ENCODE data around the gene KIF26B.
"Not testable (repeated sequence)": the region's sequence is repeated elsewhere in the genome, so short reads cannot be mapped to it uniquely, and the experiment has no call there.

KIF26B gene

GRCh38 chr1:245401881-245402587 is 247.2 kb downstream of the KIF26B start:
- H3K36me3 Mint-ChIP-seq, result no peaks in the 10 kb centered on the region
- H3K27me3 Mint-ChIP-seq, result peaks cover 1% of the 10 kb centered on the region
- H3K4me1 Mint-ChIP-seq (ENCODE audit: low read depth), result no peaks in the 10 kb centered on the region
- no peak overlapping the region for H3K4me3 Mint-ChIP-seq
- H3K9me3 Mint-ChIP-seq (ENCODE audit: low read depth), result no peaks in the 10 kb centered on the region
- H3K27ac Mint-ChIP-seq, result no peak overlapping the region

- H3K4me1 Mint-ChIP-seq (ENCODE audit: low read depth); H3K36me3 Mint-ChIP-seq; H3K27ac Mint-ChIP-seq; H3K27me3 Mint-ChIP-seq; H3K9me3 Mint-ChIP-seq (ENCODE audit: low read depth); H3K4me3 Mint-ChIP-seq: not testable (repeated sequence)
These were observed 248.2 kb downstream of the KIF26B start for GRCh38 chr1:245402998-245403397.

GRCh38 chr1:245404527-245404926 is 249.7 kb downstream of the KIF26B start:
- peaks cover 1% of the 10 kb centered on the region for H3K27me3 Mint-ChIP-seq
- no peaks in the 10 kb centered on the region for H3K36me3 Mint-ChIP-seq
- H3K4me1 Mint-ChIP-seq (ENCODE audit: low read depth), result no peaks in the 10 kb centered on the region
- H3K27ac Mint-ChIP-seq, result no peak overlapping the region
- no peaks in the 10 kb centered on the region for H3K9me3 Mint-ChIP-seq (ENCODE audit: low read depth)
- no peak overlapping the region for H3K4me3 Mint-ChIP-seq

GRCh38 chr1:245404952-245405351 is 250.2 kb downstream of the KIF26B start:
- peaks cover 1% of the 10 kb centered on the region for H3K27me3 Mint-ChIP-seq
- no peaks in the 10 kb centered on the region for H3K9me3 Mint-ChIP-seq (ENCODE audit: low read depth)
- no peaks in the 10 kb centered on the region for H3K4me1 Mint-ChIP-seq (ENCODE audit: low read depth)
- no peak overlapping the region for H3K4me3 Mint-ChIP-seq
- no peak overlapping the region for H3K27ac Mint-ChIP-seq
- no peaks in the 10 kb centered on the region for H3K36me3 Mint-ChIP-seq

- H3K9me3 Mint-ChIP-seq (ENCODE audit: low read depth), result no peaks in the 10 kb centered on the region
These were observed 251.6 kb downstream of the KIF26B start for GRCh38 chr1:245406426-245406825.

GRCh38 chr1:245407983-245408382 is 253.2 kb downstream of the KIF26B start:
- Mint-ChIP-seq H3K4me1 (ENCODE audit: low read depth) (no peaks in the 10 kb centered on the region), H3K9me3 (ENCODE audit: low read depth) (no peaks in the 10 kb centered on the region), H3K36me3 (no peaks in the 10 kb centered on the region), H3K27ac (no peak overlapping the region), H3K27me3 (no peaks in the 10 kb centered on the region), H3K4me3 (no peak overlapping the region)

More at GRCh38 chr1:245406426-245406825, 251.6 kb downstream of the KIF26B start:
- Mint-ChIP-seq H3K4me3 (no peak overlapping the region), H3K27me3 (peaks cover 1% of the 10 kb centered on the region), H3K27ac (no peak overlapping the region), H3K36me3 (no peaks in the 10 kb centered on the region), H3K4me1 (ENCODE audit: low read depth) (no peaks in the 10 kb centered on the region)

- Mint-ChIP-seq H3K27me3 (no peaks in the 10 kb centered on the region), H3K9me3 (ENCODE audit: low read depth) (no peaks in the 10 kb centered on the region), H3K36me3 (no peaks in the 10 kb centered on the region), H3K4me1 (ENCODE audit: low read depth) (no peaks in the 10 kb centered on the region), H3K27ac (no peak overlapping the region), H3K4me3 (no peak overlapping the region)
These were observed 254.8 kb downstream of the KIF26B start for GRCh38 chr1:245409341-245410195.

- no peaks in the 10 kb centered on the region for H3K4me1 Mint-ChIP-seq (ENCODE audit: low read depth)
- H3K27ac Mint-ChIP-seq, result no peak overlapping the region
- H3K4me3 Mint-ChIP-seq, result no peak overlapping the region
- H3K36me3 Mint-ChIP-seq, result no peaks in the 10 kb centered on the region
- no peaks in the 10 kb centered on the region for H3K27me3 Mint-ChIP-seq
- H3K9me3 Mint-ChIP-seq (ENCODE audit: low read depth), result no peaks in the 10 kb centered on the region
These were observed 256.7 kb downstream of the KIF26B start for GRCh38 chr1:245411245-245412036.

- H3K4me3 Mint-ChIP-seq, result no peak overlapping the region
- H3K4me1 Mint-ChIP-seq (ENCODE audit: low read depth), result no peaks in the 10 kb centered on the region
- H3K9me3 Mint-ChIP-seq (ENCODE audit: low read depth), result no peaks in the 10 kb centered on the region
- H3K27ac Mint-ChIP-seq, result no peak overlapping the region
- H3K36me3 Mint-ChIP-seq, result no peaks in the 10 kb centered on the region
- no peaks in the 10 kb centered on the region for H3K27me3 Mint-ChIP-seq
These were observed 257.5 kb downstream of the KIF26B start for GRCh38 chr1:245412306-245412705.

- Mint-ChIP-seq H3K4me3 (no peak overlapping the region), H3K9me3 (ENCODE audit: low read depth) (no peaks in the 10 kb centered on the region), H3K4me1 (ENCODE audit: low read depth) (no peaks in the 10 kb centered on the region), H3K36me3 (no peaks in the 10 kb centered on the region), H3K27me3 (peaks cover 3% of the 10 kb centered on the region), H3K27ac (no peak overlapping the region)
These were observed 262.0 kb downstream of the KIF26B start for GRCh38 chr1:245416781-245417180.

- peaks cover 3% of the 10 kb centered on the region for H3K27me3 Mint-ChIP-seq
- no peak overlapping the region for H3K4me3 Mint-ChIP-seq
- H3K9me3 Mint-ChIP-seq (ENCODE audit: low read depth), result no peaks in the 10 kb centered on the region
- H3K4me1 Mint-ChIP-seq (ENCODE audit: low read depth), result no peaks in the 10 kb centered on the region
- no peak overlapping the region for H3K27ac Mint-ChIP-seq
- H3K36me3 Mint-ChIP-seq, result no peaks in the 10 kb centered on the region
These were observed 263.3 kb downstream of the KIF26B start for GRCh38 chr1:245418077-245418476.

GRCh38 chr1:245419461-245419978 is 264.7 kb downstream of the KIF26B start:
- H3K9me3 Mint-ChIP-seq (ENCODE audit: low read depth), result no peaks in the 10 kb centered on the region
- no peak overlapping the region for H3K4me3 Mint-ChIP-seq
- no peaks in the 10 kb centered on the region for H3K4me1 Mint-ChIP-seq (ENCODE audit: low read depth)
- H3K27me3 Mint-ChIP-seq, result peaks cover 3% of the 10 kb centered on the region
- H3K27ac Mint-ChIP-seq, result no peak overlapping the region
- H3K36me3 Mint-ChIP-seq, result no peaks in the 10 kb centered on the region

- H3K27ac Mint-ChIP-seq, result no peak overlapping the region
- H3K4me1 Mint-ChIP-seq (ENCODE audit: low read depth), result no peaks in the 10 kb centered on the region
- H3K4me3 Mint-ChIP-seq, result no peak overlapping the region
- peaks cover 3% of the 10 kb centered on the region for H3K27me3 Mint-ChIP-seq
- H3K36me3 Mint-ChIP-seq, result no peaks in the 10 kb centered on the region
- no peaks in the 10 kb centered on the region for H3K9me3 Mint-ChIP-seq (ENCODE audit: low read depth)
These were observed 265.2 kb downstream of the KIF26B start for GRCh38 chr1:245419989-245420388.

GRCh38 chr1:245420926-245421325 is 266.1 kb downstream of the KIF26B start:
- Mint-ChIP-seq H3K4me1 (ENCODE audit: low read depth) (no peaks in the 10 kb centered on the region), H3K9me3 (ENCODE audit: low read depth) (no peaks in the 10 kb centered on the region), H3K27me3 (peaks cover 3% of the 10 kb centered on the region), H3K36me3 (no peaks in the 10 kb centered on the region), H3K4me3 (no peak overlapping the region), H3K27ac (no peak overlapping the region)

- Mint-ChIP-seq H3K4me3 (no peak overlapping the region), H3K36me3 (no peaks in the 10 kb centered on the region), H3K27ac (no peak overlapping the region), H3K4me1 (ENCODE audit: low read depth) (no peaks in the 10 kb centered on the region), H3K27me3 (no peaks in the 10 kb centered on the region), H3K9me3 (ENCODE audit: low read depth) (no peaks in the 10 kb centered on the region)
These were observed 273.9 kb downstream of the KIF26B start for GRCh38 chr1:245428681-245429080.
